Adipose tissue (tissue), 3 donors: ENCODE measurements around the gene ZNF791. TPM values are rescaled to one million over a fixed set of nuclear protein-coding genes. Genes with fewer than 3 reads are reported as not detected.
A peak's percentile ranks its signal among the peaks of the same experiment; 100 is the strongest.

Experiments
- H3K27ac ChIP-seq: one replicate; pipeline ENCODE4 v1.5.1; 2013; ENCODE audit warnings: low read depth, low read length
- WGBS, 3 donors: extraction: QIAGEN DNeasy Blood & Tissue Kit; methylation state at CpG; one replicate each; pipeline ENCODE4 v1.1.7; 2013; 5-methylcytosine and 5-hydroxymethylcytosine counted together
- polyA plus RNA-seq, 3 donors: library from polyadenylated mRNA; stranded (reverse); fragments of 200-250 nt; gene quantifications; one replicate each; pipeline ENCODE4 v1.2.3, GENCODE V29; 2013
- donor health status: healthy with polysubstance abuse.
- donor health status: Bipolar disorder and iron deficiency.
- donor health status: healthy.

The ZNF791 gene
- polyA plus RNA-seq, 3 donors: 4.0 to 7.6 (median 4.4) TPM

GRCh38 chr19:12680034-12680433, 69.3 kb downstream of the ZNF791 start:
- H3K27ac ChIP-seq: no peak overlapping the region
- WGBS, 3 donors: 88 to 95% (median 90%) methylated on average over 9 of the region's 9 CpGs

GRCh38 chr19:12681074-12681987, 70.6 kb downstream of the ZNF791 start, which contains the start of gene DHPS:
Gene DHPS (minus strand): TSS chr19:12681880. CDS start chr19:12681766, 114 bp downstream.
- WGBS, 3 donors: 0 to 1% (median 0%) methylated on average over 68 of the region's 68 CpGs
- peak within 1 kb of the TSS; percentile 99 for H3K27ac ChIP-seq

Other genes starting within 250 kb of the ZNF791 start
- 1 to 10 TPM in 2 of 3 donors, under 1 TPM in 1; 0.67 to 1.3 (median 1.0) TPM for gene ZNF442, start 245.2 kb upstream of the ZNF791 start, polyA plus RNA-seq
- 1 to 10 TPM; 1.4 to 3.6 (median 2.5) TPM for gene ZNF799, start 209.6 kb upstream of the ZNF791 start, polyA plus RNA-seq
- 1 to 10 TPM in 1 of 3 donors, under 1 TPM in 2; 0.67 to 1.2 (median 0.76) TPM for gene ZNF443, start 169.9 kb upstream of the ZNF791 start, polyA plus RNA-seq
- under 1 TPM; 0.34 to 0.79 (median 0.49) TPM for gene ZNF709, start 126.1 kb upstream of the ZNF791 start, polyA plus RNA-seq
- 1 to 10 TPM; 1.7 to 4.3 (median 3.2) TPM for gene ZNF564, start 59.4 kb upstream of the ZNF791 start, polyA plus RNA-seq
- under 1 TPM; 0.45 to 0.55 (median 0.51) TPM for gene ZNF490, start 107 bp upstream of the ZNF791 start, polyA plus RNA-seq
- 10 to 100 TPM; 26.7 to 68.3 (median 44.5) TPM for gene MAN2B1, start 55.8 kb downstream of the ZNF791 start, polyA plus RNA-seq
- gene WDR83, start 55.9 kb downstream of the ZNF791 start, polyA plus RNA-seq: 10 to 100 TPM; 11.0 to 16.3 (median 11.8) TPM
- gene DHPS, start 71.0 kb downstream of the ZNF791 start, polyA plus RNA-seq: 10 to 100 TPM; 55.8 to 69.6 (median 68.3) TPM
- gene GNG14, start 77.1 kb downstream of the ZNF791 start, polyA plus RNA-seq: not detected
- 1 to 10 TPM; 3.9 to 7.4 (median 6.6) TPM for gene FBXW9, start 85.7 kb downstream of the ZNF791 start, polyA plus RNA-seq
- gene TNPO2, start 113.0 kb downstream of the ZNF791 start, polyA plus RNA-seq: 10 to 100 TPM; 14.3 to 36.9 (median 21.9) TPM
- 100 to 1,000 TPM; 143 to 267 (median 219) TPM for gene TRIR, start 123.8 kb downstream of the ZNF791 start, polyA plus RNA-seq
- 10 to 100 TPM; 50.9 to 94.1 (median 93.1) TPM for gene GET3, start 126.6 kb downstream of the ZNF791 start, polyA plus RNA-seq
- gene BEST2, start 140.9 kb downstream of the ZNF791 start, polyA plus RNA-seq: under 1 TPM in 1 of 3 donors, not detected in 2; 0.07 TPM
- gene HOOK2, start 164.6 kb downstream of the ZNF791 start, polyA plus RNA-seq: 100 to 1,000 TPM in 1 of 3 donors, 10 to 100 TPM in 2; 41.1 to 210 (median 57.2) TPM
- gene JUNB, start 180.6 kb downstream of the ZNF791 start, polyA plus RNA-seq: 1,000 to 10,000 TPM in 2 of 3 donors, 100 to 1,000 TPM in 1; 120 to 1,553 (median 1,136) TPM
- 100 to 1,000 TPM; 159 to 386 (median 207) TPM for gene PRDX2, start 190.9 kb downstream of the ZNF791 start, polyA plus RNA-seq
- gene THSD8, start 191.1 kb downstream of the ZNF791 start, polyA plus RNA-seq: 1 to 10 TPM in 1 of 3 donors, under 1 TPM in 2; 0.38 to 1.8 (median 0.52) TPM
- 1 to 10 TPM; 3.3 to 6.4 (median 5.6) TPM for gene RNASEH2A, start 195.7 kb downstream of the ZNF791 start, polyA plus RNA-seq
- under 1 TPM in 2 of 3 donors, not detected in 1; 0.10 to 0.46 TPM for gene RTBDN, start 223.7 kb downstream of the ZNF791 start, polyA plus RNA-seq
- gene MAST1, start 227.6 kb downstream of the ZNF791 start, polyA plus RNA-seq: 1 to 10 TPM in 1 of 3 donors, under 1 TPM in 1, not detected in 1; 0.18 to 2.3 TPM